GM23338 (cell line): ENCODE data around the gene CHI3L1. TPM values are rescaled to one million over a fixed set of nuclear protein-coding genes. Genes with fewer than 3 reads are reported as not detected.

ENCODE experiments used
- ATAC-seq: fragments of 200-7000 bp; cut with Tn5 transposase; 3 replicates; pipeline ENCODE4 v1.9.1; 2020
- DNase-seq: peaks from one replicate; pipeline ENCODE4 v3.0.0-alpha.2; 2015; ENCODE audit warnings: low spot score
- H2AFZ ChIP-seq: fragments of 200-600 bp; sonication (generic); 2 replicates; pipeline ENCODE4 v1.8.0; 2016; ENCODE audit warnings: antibody characterized with exemption, mild to moderate bottlenecking, moderate library complexity
- H3F3A ChIP-seq: fragments of 200-600 bp; sonication (generic); replicated peaks from 2 replicates; pipeline ENCODE4 v1.8.0; 2017; ENCODE audit warnings: antibody characterized with exemption, mixed run types, low read depth
- H3K27ac ChIP-seq: fragments of 200-600 bp; sonication (generic); 2 replicates; pipeline ENCODE4 v1.6.1; 2016; ENCODE audit warnings: low read depth
- H3K27me3 ChIP-seq: fragments of 200-600 bp; sonication (generic); 2 replicates; pipeline ENCODE4 v1.8.0; 2016; ENCODE audit warnings: mild to moderate bottlenecking, mixed run types, moderate library complexity; ENCODE audit not compliant: insufficient read depth
- H3K36me3 ChIP-seq: fragments of 200-600 bp; sonication (generic); 2 replicates; pipeline ENCODE4 v1.8.0; 2016; ENCODE audit warnings: mild to moderate bottlenecking; ENCODE audit not compliant: insufficient read depth
- H3K4me1 ChIP-seq: fragments of 200-600 bp; sonication (generic); 2 replicates; pipeline ENCODE4 v1.8.0; 2016; ENCODE audit warnings: mild to moderate bottlenecking, moderate library complexity; ENCODE audit not compliant: insufficient read depth
- H3K4me2 ChIP-seq: fragments of 200-600 bp; sonication (generic); 2 replicates; pipeline ENCODE4 v1.7.1; 2017; ENCODE audit warnings: mixed run types
- H3K4me3 ChIP-seq: fragments of 200-600 bp; sonication (generic); 2 replicates; pipeline ENCODE4 v1.6.1; 2016; ENCODE audit warnings: mixed run types
- H3K79me2 ChIP-seq: fragments of 200-600 bp; sonication (generic); replicated peaks from 2 replicates; pipeline ENCODE4 v1.8.0; 2017; ENCODE audit warnings: mild to moderate bottlenecking; ENCODE audit not compliant: insufficient read depth
- H3K9me2 ChIP-seq: fragments of 200-600 bp; sonication (generic); 2 replicates; pipeline ENCODE4 v1.8.0; 2017; ENCODE audit not compliant: insufficient read depth
- H4K20me1 ChIP-seq: fragments of 200-600 bp; sonication (generic); replicated peaks from 2 replicates; pipeline ENCODE4 v1.8.0; 2017; ENCODE audit warnings: mild to moderate bottlenecking; ENCODE audit not compliant: insufficient read depth
- H3K27ac Mint-ChIP-seq: 2 replicates; pipeline ENCODE4 v1.8.0; 2020; ENCODE audit warnings: inconsistent platforms, mild to moderate bottlenecking, moderate library complexity, mixed read lengths
- H3K27me3 Mint-ChIP-seq: 3 replicates; pipeline ENCODE4 v1.8.0; 2022; ENCODE audit warnings: low read depth, mild to moderate bottlenecking, moderate library complexity, mixed read lengths, inconsistent platforms; ENCODE audit not compliant: insufficient read depth, poor library complexity
- H3K36me3 Mint-ChIP-seq: 3 replicates; pipeline ENCODE4 v1.8.0; 2021; ENCODE audit warnings: low read depth, mild to moderate bottlenecking, inconsistent platforms, moderate library complexity, mixed read lengths
- H3K4me1 Mint-ChIP-seq: 3 replicates; pipeline ENCODE4 v1.8.0; 2020; ENCODE audit warnings: mild to moderate bottlenecking, inconsistent platforms, mixed read lengths
- H3K4me3 Mint-ChIP-seq: 3 replicates; pipeline ENCODE4 v1.8.0; 2021; ENCODE audit warnings: moderate library complexity, mild to moderate bottlenecking, inconsistent platforms, mixed read lengths
- H3K9me3 Mint-ChIP-seq: 3 replicates; pipeline ENCODE4 v1.8.0; 2020; ENCODE audit warnings: moderate library complexity, mild to moderate bottlenecking, inconsistent platforms, mixed read lengths
- CREB1 ChIP-seq: fragments of 250-450 bp; sonication (Bioruptor Pico); IDR thresholded peaks from 2 replicates; pipeline ENCODE4 v1.5.0; 2020; ENCODE audit warnings: low read depth, mild to moderate bottlenecking, moderate library complexity
- EZH2phosphoT487 ChIP-seq: fragments of 200-600 bp; sonication (generic); IDR thresholded peaks from one replicate; pipeline ENCODE4 v1.8.1; 2018; ENCODE audit warnings: antibody characterized with exemption; ENCODE audit not compliant: unreplicated experiment
- NANOG ChIP-seq: IDR thresholded peaks from 2 replicates; pipeline ENCODE4 v1.6.1; 2016; ENCODE audit warnings: antibody characterized with exemption, borderline replicate concordance
- POLR2AphosphoS5 ChIP-seq: IDR thresholded peaks from 2 replicates; pipeline ENCODE4 v1.6.1; 2016; ENCODE audit warnings: antibody characterized with exemption, low read depth
- STAT1 ChIP-seq: IDR thresholded peaks from one replicate; pipeline ENCODE4 v1.6.1; 2016; ENCODE audit warnings: antibody characterized with exemption; ENCODE audit not compliant: unreplicated experiment
- ZNF114 ChIP-seq: fragments of 250-450 bp; sonication (Bioruptor Pico); IDR thresholded peaks from 2 replicates; pipeline ENCODE4 v1.5.0; 2020; ENCODE audit warnings: mild to moderate bottlenecking, moderate library complexity
- ZNF331 ChIP-seq: fragments of 250-450 bp; sonication (Bioruptor Pico); IDR thresholded peaks from 2 replicates; pipeline ENCODE4 v1.5.0; 2020; ENCODE audit warnings: low read depth, mild to moderate bottlenecking, moderate library complexity
- polyA plus RNA-seq: library from polyadenylated mRNA; unstranded; fragments of >200 nt; fragmentation: Nextera tagmentation; extraction: Ambion mirVana; gene quantifications from 2 replicates; pipeline ENCODE4 v1.2.1, GENCODE V29; 2016
- total RNA-seq: library from RNA; depleted of rRNA; stranded (reverse); fragments of >200 nt; shearing (Covaris generic); gene quantifications from 2 replicates; pipeline ENCODE4 v1.2.3, GENCODE V29; 2014
- TF ChIP-seq, protein P1 (sequence below): IDR thresholded peaks from one replicate; pipeline ENCODE4 v1.6.1; 2018; ENCODE audit warnings: antibody characterized with exemption; ENCODE audit not compliant: unreplicated experiment
- TF ChIP-seq, protein P2 (sequence below), 2 experiments: fragments of 200-600 bp in 1 of 2; sonication (generic) in 1 of 2; conservative IDR thresholded peaks; 2 replicates each; pipeline versions ENCODE4 v1.5.1 to v1.6.1; 2016 to 2017; ENCODE audit warnings: antibody characterized with exemption in 2 of 2, low read depth in 2 of 2, mild to moderate bottlenecking in 2 of 2, moderate library complexity in 1 of 2
- TF ChIP-seq, protein P3 (sequence below): fragments of 250-450 bp; sonication (Bioruptor Pico); IDR thresholded peaks from 2 replicates; pipeline ENCODE4 v1.5.0; 2020; ENCODE audit warnings: mild to moderate bottlenecking, moderate library complexity

The CHI3L1 gene
- total and polyA plus RNA-seq, 2 experiments from 2014 or later: 0.76 TPM; not detected in 1

DNA sequence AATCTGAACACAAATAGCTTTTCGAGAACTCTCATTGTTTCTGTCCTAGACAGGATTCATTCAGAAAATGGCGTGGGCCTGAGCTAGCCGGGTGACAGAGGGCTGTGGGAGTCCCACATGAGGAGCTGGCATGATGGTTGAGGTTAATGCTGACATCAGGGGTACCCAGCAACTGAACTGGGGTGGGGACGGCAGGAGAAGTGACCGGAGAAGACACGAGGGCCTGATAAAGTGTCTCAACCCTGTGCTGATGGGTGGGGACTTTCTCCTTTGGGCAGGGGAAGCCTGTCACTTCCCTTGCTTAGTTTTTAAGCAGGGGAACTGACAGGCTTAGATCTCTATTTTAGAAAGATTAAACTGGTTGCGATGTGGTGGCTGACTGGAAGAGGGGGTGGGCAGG is 28.4 kb upstream of the CHI3L1 start:
- Histone ChIP-seq H3K79me2 (no peaks in the 10 kb centered on the region), H3K4me1 (peaks cover 10% of the 10 kb centered on the region), H3K36me3 (no peaks in the 10 kb centered on the region), H3K9me2 (no peaks in the 10 kb centered on the region), H3K4me2 (no peak overlapping the region), H2AFZ (no peak overlapping the region), H3K27me3 (no peaks in the 10 kb centered on the region), H3K27ac (no peak overlapping the region), H3K4me3 (no peak overlapping the region), H4K20me1 (no peaks in the 10 kb centered on the region), H3F3A (no peaks in the 10 kb centered on the region)
- TF ChIP-seq EZH2phosphoT487: no peak
- TF ChIP-seq, protein P1, sequence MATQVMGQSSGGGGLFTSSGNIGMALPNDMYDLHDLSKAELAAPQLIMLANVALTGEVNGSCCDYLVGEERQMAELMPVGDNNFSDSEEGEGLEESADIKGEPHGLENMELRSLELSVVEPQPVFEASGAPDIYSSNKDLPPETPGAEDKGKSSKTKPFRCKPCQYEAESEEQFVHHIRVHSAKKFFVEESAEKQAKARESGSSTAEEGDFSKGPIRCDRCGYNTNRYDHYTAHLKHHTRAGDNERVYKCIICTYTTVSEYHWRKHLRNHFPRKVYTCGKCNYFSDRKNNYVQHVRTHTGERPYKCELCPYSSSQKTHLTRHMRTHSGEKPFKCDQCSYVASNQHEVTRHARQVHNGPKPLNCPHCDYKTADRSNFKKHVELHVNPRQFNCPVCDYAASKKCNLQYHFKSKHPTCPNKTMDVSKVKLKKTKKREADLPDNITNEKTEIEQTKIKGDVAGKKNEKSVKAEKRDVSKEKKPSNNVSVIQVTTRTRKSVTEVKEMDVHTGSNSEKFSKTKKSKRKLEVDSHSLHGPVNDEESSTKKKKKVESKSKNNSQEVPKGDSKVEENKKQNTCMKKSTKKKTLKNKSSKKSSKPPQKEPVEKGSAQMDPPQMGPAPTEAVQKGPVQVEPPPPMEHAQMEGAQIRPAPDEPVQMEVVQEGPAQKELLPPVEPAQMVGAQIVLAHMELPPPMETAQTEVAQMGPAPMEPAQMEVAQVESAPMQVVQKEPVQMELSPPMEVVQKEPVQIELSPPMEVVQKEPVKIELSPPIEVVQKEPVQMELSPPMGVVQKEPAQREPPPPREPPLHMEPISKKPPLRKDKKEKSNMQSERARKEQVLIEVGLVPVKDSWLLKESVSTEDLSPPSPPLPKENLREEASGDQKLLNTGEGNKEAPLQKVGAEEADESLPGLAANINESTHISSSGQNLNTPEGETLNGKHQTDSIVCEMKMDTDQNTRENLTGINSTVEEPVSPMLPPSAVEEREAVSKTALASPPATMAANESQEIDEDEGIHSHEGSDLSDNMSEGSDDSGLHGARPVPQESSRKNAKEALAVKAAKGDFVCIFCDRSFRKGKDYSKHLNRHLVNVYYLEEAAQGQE: no peak
- TF ChIP-seq, protein P2, sequence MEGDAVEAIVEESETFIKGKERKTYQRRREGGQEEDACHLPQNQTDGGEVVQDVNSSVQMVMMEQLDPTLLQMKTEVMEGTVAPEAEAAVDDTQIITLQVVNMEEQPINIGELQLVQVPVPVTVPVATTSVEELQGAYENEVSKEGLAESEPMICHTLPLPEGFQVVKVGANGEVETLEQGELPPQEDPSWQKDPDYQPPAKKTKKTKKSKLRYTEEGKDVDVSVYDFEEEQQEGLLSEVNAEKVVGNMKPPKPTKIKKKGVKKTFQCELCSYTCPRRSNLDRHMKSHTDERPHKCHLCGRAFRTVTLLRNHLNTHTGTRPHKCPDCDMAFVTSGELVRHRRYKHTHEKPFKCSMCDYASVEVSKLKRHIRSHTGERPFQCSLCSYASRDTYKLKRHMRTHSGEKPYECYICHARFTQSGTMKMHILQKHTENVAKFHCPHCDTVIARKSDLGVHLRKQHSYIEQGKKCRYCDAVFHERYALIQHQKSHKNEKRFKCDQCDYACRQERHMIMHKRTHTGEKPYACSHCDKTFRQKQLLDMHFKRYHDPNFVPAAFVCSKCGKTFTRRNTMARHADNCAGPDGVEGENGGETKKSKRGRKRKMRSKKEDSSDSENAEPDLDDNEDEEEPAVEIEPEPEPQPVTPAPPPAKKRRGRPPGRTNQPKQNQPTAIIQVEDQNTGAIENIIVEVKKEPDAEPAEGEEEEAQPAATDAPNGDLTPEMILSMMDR (conservative IDR thresholded peaks at IDR 0.05; ENCODE audit: low read depth in 2 of 2): no peak
- no peak for TF ChIP-seq ZNF114 (CRISPR knock-in tag)
- TF ChIP-seq STAT1: no peak
- TF ChIP-seq POLR2AphosphoS5: no peak
- TF ChIP-seq, protein P3, sequence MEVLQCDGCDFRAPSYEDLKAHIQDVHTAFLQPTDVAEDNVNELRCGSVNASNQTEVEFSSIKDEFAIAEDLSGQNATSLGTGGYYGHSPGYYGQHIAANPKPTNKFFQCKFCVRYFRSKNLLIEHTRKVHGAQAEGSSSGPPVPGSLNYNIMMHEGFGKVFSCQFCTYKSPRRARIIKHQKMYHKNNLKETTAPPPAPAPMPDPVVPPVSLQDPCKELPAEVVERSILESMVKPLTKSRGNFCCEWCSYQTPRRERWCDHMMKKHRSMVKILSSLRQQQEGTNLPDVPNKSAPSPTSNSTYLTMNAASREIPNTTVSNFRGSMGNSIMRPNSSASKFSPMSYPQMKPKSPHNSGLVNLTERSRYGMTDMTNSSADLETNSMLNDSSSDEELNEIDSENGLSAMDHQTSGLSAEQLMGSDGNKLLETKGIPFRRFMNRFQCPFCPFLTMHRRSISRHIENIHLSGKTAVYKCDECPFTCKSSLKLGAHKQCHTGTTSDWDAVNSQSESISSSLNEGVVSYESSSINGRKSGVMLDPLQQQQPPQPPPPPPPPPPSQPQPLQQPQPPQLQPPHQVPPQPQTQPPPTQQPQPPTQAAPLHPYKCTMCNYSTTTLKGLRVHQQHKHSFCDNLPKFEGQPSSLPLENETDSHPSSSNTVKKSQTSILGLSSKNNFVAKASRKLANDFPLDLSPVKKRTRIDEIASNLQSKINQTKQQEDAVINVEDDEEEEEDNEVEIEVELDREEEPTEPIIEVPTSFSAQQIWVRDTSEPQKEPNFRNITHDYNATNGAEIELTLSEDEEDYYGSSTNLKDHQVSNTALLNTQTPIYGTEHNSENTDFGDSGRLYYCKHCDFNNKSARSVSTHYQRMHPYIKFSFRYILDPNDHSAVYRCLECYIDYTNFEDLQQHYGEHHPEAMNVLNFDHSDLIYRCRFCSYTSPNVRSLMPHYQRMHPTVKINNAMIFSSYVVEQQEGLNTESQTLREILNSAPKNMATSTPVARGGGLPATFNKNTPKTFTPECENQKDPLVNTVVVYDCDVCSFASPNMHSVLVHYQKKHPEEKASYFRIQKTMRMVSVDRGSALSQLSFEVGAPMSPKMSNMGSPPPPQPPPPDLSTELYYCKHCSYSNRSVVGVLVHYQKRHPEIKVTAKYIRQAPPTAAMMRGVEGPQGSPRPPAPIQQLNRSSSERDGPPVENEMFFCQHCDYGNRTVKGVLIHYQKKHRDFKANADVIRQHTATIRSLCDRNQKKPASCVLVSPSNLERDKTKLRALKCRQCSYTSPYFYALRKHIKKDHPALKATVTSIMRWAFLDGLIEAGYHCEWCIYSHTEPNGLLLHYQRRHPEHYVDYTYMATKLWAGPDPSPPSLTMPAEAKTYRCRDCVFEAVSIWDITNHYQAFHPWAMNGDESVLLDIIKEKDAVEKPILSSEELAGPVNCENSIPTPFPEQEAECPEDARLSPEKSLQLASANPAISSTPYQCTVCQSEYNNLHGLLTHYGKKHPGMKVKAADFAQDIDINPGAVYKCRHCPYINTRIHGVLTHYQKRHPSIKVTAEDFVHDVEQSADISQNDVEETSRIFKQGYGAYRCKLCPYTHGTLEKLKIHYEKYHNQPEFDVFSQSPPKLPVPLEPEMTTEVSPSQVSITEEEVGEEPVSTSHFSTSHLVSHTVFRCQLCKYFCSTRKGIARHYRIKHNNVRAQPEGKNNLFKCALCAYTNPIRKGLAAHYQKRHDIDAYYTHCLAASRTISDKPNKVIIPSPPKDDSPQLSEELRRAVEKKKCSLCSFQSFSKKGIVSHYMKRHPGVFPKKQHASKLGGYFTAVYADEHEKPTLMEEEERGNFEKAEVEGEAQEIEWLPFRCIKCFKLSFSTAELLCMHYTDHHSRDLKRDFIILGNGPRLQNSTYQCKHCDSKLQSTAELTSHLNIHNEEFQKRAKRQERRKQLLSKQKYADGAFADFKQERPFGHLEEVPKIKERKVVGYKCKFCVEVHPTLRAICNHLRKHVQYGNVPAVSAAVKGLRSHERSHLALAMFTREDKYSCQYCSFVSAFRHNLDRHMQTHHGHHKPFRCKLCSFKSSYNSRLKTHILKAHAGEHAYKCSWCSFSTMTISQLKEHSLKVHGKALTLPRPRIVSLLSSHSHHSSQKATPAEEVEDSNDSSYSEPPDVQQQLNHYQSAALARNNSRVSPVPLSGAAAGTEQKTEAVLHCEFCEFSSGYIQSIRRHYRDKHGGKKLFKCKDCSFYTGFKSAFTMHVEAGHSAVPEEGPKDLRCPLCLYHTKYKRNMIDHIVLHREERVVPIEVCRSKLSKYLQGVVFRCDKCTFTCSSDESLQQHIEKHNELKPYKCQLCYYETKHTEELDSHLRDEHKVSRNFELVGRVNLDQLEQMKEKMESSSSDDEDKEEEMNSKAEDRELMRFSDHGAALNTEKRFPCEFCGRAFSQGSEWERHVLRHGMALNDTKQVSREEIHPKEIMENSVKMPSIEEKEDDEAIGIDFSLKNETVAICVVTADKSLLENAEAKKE (CRISPR knock-in tag): no peak
- no peak for TF ChIP-seq NANOG
- TF ChIP-seq ZNF331 (CRISPR knock-in tag): no peak
- no peak for TF ChIP-seq CREB1 (CRISPR knock-in tag)
- ATAC-seq: no peak
- Mint-ChIP-seq H3K27ac (no peak overlapping the region), H3K36me3 (no peaks in the 10 kb centered on the region), H3K27me3 (peaks cover 21% of the 10 kb centered on the region), H3K4me1 (peaks cover 17% of the 10 kb centered on the region), H3K9me3 (no peaks in the 10 kb centered on the region; the same call in 2 of the 3 replicates), H3K4me3 (no peak overlapping the region)
- no peak for DNase-seq
